ENCODE measurements around the gene MAN1A2. TPM values are rescaled to one million over a fixed set of nuclear protein-coding genes. Genes with fewer than 3 reads are reported as not detected.
"Not testable (repeated sequence)": the region's sequence is repeated elsewhere in the genome, so short reads cannot be mapped to it uniquely, and the experiment has no call there.

The MAN1A2 gene
- total and polyA plus RNA-seq, 5 donors from 2014 or later, result 27.2 to 113 (median 43.8) TPM

DNA sequence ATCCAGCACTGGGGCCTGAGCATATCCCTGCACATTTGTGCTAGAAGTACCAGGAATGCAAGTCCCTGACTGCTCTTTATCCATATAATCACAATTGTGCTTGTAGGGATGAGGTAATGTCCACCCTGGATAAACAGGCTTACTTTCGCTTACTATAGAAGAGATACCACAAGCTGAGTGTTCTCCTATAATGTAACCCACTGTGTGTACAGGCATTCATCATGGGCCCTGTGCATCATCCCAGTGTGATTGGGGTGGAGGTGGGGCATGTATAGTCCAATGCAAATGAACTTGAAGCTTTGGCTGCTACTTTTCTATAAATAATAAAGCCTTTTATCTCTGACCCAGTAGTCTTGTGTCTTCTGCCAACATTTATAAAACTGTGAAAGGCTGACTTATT lies 69.3 kb downstream of the MAN1A2 start:
- no peaks in the 10 kb centered on the region for H3K27me3 ChIP-seq (ENCODE audit: control insufficient read depth, insufficient read depth, low read length)
- no peaks in the 10 kb centered on the region for H3K4me1 ChIP-seq (ENCODE audit: control insufficient read depth, insufficient read depth, low read length, poor library complexity, severe bottlenecking)
- no peaks in the 10 kb centered on the region for H3K9me3 Mint-ChIP-seq
- H3K36me3 Mint-ChIP-seq, result peaks cover 6% of the 10 kb centered on the region
- H3K9me3 ChIP-seq (ENCODE audit: control insufficient read depth in 2 of 2, low read length in 2 of 2), result no peaks in the 10 kb centered on the region
- DNase-seq, result no peak
- no peaks in the 10 kb centered on the region for H3K27me3 Mint-ChIP-seq
- no peaks in the 10 kb centered on the region for H3K36me3 ChIP-seq (ENCODE audit: control insufficient read depth, insufficient read depth, low read length)
- no peak overlapping the region for H3K4me3 ChIP-seq (ENCODE audit: low read depth, low read length)
- H3K27ac Mint-ChIP-seq, result no peak overlapping the region
- H3K27ac ChIP-seq (ENCODE audit: insufficient read depth, low read length, poor library complexity, severe bottlenecking), result no peak overlapping the region
- peaks cover 11 to 38% (median 30%) of the 10 kb centered on the region in 4 donors for H3K4me1 Mint-ChIP-seq
- ATAC-seq (ENCODE audit: low read depth in 2 of 2), result no peak
- no peak overlapping the region for H3K4me3 Mint-ChIP-seq

DNA sequence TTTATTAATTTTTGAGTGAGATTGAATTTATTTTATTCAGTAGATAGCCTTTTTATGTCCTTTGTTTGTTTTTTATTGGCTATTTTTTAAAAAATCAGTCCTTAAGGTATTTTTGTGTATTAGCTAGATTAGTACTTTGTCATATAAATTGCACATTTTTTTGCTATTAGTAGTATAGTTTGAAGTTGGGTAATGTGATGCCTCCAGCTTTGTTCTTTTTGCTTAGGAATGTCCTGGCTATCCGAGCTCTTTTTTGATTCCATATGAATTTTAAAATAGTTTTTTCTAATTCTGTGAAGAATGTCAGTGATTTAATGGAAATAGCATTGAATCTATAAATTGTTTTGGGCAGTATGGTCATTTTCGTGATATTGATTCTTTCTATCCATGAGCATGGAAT lies 80.4 kb downstream of the MAN1A2 start:
- Mint-ChIP-seq H3K4me1 (peaks cover 0 to 26% (median 10%) of the 10 kb centered on the region in 4 donors), H3K9me3 (peaks cover 3 to 16% (median 7%) of the 10 kb centered on the region in 7 donors), H3K27me3 (no peaks in the 10 kb centered on the region), H3K36me3 (peaks cover 58% of the 10 kb centered on the region), H3K27ac (no peak overlapping the region), H3K4me3 (no peak overlapping the region)
- Histone ChIP-seq H3K36me3 (ENCODE audit: control insufficient read depth, insufficient read depth, low read length) (peaks cover 51% of the 10 kb centered on the region), H3K4me3 (ENCODE audit: low read depth, low read length) (no peak overlapping the region), H3K27ac (ENCODE audit: insufficient read depth, low read length, poor library complexity, severe bottlenecking) (no peak overlapping the region), H3K9me3 (ENCODE audit: control insufficient read depth in 2 of 2, low read length in 2 of 2) (no peaks in the 10 kb centered on the region), H3K27me3 (ENCODE audit: control insufficient read depth, insufficient read depth, low read length) (no peaks in the 10 kb centered on the region), H3K4me1 (ENCODE audit: control insufficient read depth, insufficient read depth, low read length, poor library complexity, severe bottlenecking) (no peaks in the 10 kb centered on the region)
- no peak for ATAC-seq (ENCODE audit: low read depth in 2 of 2)
- no peak for DNase-seq

DNA sequence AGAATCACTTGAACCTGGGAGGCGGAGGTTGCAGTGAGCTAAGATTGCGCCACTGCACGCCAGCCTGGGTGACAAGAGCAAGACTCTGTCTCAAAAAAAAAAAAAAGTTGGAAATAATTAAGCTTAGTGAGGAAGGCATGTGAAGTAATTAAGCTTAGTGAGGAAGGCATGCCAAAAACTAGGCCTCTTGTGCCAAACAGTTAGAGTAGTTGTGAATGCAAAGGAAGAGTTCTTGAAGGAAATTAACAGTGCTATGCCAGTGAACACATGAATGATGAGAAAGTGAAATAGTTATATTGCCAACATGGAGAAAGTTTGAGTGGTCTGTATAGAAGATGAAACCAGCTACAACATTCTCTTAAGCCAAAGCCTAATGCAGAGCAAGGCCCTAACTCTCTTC lies 85.0 kb downstream of the MAN1A2 start:
- ATAC-seq (ENCODE audit: low read depth in 2 of 2) (no peak), DNase-seq (no peak)
- Mint-ChIP-seq H3K36me3 (peaks cover 64% of the 10 kb centered on the region), H3K27ac (no peak overlapping the region), H3K4me1 (peaks cover 5 to 35% (median 15%) of the 10 kb centered on the region in 4 donors), H3K9me3 (peaks cover 0 to 9% (median 4%) of the 10 kb centered on the region in 7 donors), H3K4me3 (no peak overlapping the region), H3K27me3 (no peaks in the 10 kb centered on the region)
- no peak overlapping the region for H3K4me3 ChIP-seq (ENCODE audit: low read depth, low read length)
- no peak overlapping the region for H3K27ac ChIP-seq (ENCODE audit: insufficient read depth, low read length, poor library complexity, severe bottlenecking)
- H3K36me3 ChIP-seq (ENCODE audit: control insufficient read depth, insufficient read depth, low read length), result peaks cover 45% of the 10 kb centered on the region
- no peaks in the 10 kb centered on the region for H3K4me1 ChIP-seq (ENCODE audit: control insufficient read depth, insufficient read depth, low read length, poor library complexity, severe bottlenecking)
- H3K27me3 ChIP-seq (ENCODE audit: control insufficient read depth, insufficient read depth, low read length), result no peaks in the 10 kb centered on the region
- no peaks in the 10 kb centered on the region for H3K9me3 ChIP-seq (ENCODE audit: control insufficient read depth in 2 of 2, low read length in 2 of 2)

DNA sequence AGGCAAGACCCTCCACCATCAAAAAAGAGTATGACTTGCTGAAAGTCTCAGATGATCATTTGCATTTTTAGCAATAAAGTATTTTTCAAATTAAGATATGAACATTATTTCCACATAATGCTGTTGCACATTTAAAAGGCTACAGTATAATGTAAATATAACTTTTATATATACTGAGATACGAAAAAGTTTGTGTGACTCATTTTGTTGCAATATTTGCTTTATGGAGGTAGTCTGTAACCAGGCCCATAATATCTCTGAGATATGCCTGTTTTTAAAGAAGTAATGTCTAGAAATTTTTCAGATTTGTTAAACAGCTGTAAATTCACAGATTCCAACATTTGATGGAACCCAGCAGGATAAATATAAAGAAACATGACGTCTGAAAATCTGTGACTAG lies 86.7 kb downstream of the MAN1A2 start:
- H3K4me3 Mint-ChIP-seq, result no peak overlapping the region

DNA sequence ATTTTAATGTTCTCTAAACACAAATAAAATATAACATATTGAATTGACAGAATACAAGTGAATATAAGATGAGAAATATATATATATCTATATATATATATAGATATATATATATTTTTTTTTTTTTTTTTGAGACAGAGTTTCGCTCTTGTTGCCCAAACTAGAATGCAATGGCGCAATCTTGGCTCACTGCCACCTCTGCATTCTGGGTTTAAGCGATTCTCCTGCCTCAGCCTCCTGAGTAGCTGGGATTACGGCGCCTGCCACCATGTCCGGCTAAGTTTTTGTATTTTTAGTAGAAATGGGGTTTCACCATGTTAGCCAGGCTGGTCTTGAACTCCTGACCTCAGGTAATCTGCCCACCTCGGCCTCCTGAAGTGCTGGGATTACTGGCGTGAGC lies 91.2 kb downstream of the MAN1A2 start:
- not testable (repeated sequence) for H3K27me3 ChIP-seq (ENCODE audit: control insufficient read depth, insufficient read depth, low read length); ATAC-seq (ENCODE audit: low read depth in 2 of 2); H3K36me3 ChIP-seq (ENCODE audit: control insufficient read depth, insufficient read depth, low read length); H3K9me3 ChIP-seq (ENCODE audit: control insufficient read depth in 2 of 2, low read length in 2 of 2); H3K27ac ChIP-seq (ENCODE audit: insufficient read depth, low read length, poor library complexity, severe bottlenecking); H3K4me3 ChIP-seq (ENCODE audit: low read depth, low read length); H3K4me1 ChIP-seq (ENCODE audit: control insufficient read depth, insufficient read depth, low read length, poor library complexity, severe bottlenecking); H3K27ac Mint-ChIP-seq; H3K27me3 Mint-ChIP-seq; H3K9me3 Mint-ChIP-seq; DNase-seq; H3K4me3 Mint-ChIP-seq
- Mint-ChIP-seq H3K36me3 (peaks cover 46% of the 10 kb centered on the region), H3K4me1 (peaks cover 5 to 13% (median 8%) of the 10 kb centered on the region in 4 donors)

More for the DNA sequence above, 86.7 kb downstream of the MAN1A2 start:
- Histone ChIP-seq H3K27ac (ENCODE audit: insufficient read depth, low read length, poor library complexity, severe bottlenecking) (no peak overlapping the region), H3K4me3 (ENCODE audit: low read depth, low read length) (no peak overlapping the region), H3K36me3 (ENCODE audit: control insufficient read depth, insufficient read depth, low read length) (peaks cover 36% of the 10 kb centered on the region), H3K27me3 (ENCODE audit: control insufficient read depth, insufficient read depth, low read length) (no peaks in the 10 kb centered on the region), H3K4me1 (ENCODE audit: control insufficient read depth, insufficient read depth, low read length, poor library complexity, severe bottlenecking) (no peaks in the 10 kb centered on the region), H3K9me3 (ENCODE audit: control insufficient read depth in 2 of 2, low read length in 2 of 2) (no peaks in the 10 kb centered on the region)
- no peak for ATAC-seq (ENCODE audit: low read depth in 2 of 2)
- peaks cover 64% of the 10 kb centered on the region for H3K36me3 Mint-ChIP-seq
- H3K4me1 Mint-ChIP-seq, result peaks cover 5 to 26% (median 14%) of the 10 kb centered on the region in 4 donors
- H3K27ac Mint-ChIP-seq, result no peak overlapping the region
- peaks cover 0 to 6% (median 2%) of the 10 kb centered on the region in 7 donors for H3K9me3 Mint-ChIP-seq
- no peaks in the 10 kb centered on the region for H3K27me3 Mint-ChIP-seq
- no peak for DNase-seq

DNA sequence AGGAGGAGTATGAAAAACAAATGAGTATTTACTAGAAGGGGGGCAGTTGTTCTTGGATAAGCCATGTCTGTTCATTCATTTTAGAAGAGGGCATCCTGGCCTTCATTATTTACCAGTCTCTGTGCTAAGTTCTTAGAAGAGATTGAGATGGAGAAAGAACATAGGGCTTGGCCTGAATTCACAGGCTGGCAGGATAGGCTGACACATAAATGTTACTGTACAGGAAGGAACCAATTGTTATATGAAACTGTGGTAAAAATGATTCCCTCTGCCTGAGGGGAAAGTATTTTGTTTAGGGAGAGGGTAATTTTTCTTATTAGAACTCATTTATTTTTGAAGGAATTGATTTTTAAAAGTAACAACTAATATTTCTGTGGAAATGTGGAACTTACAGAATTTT lies 99.5 kb downstream of the MAN1A2 start:
- no peaks in the 10 kb centered on the region for H3K9me3 Mint-ChIP-seq
- ATAC-seq (ENCODE audit: low read depth in 2 of 2) (no peak), DNase-seq (no peak)
- no peaks in the 10 kb centered on the region for H3K9me3 ChIP-seq (ENCODE audit: control insufficient read depth in 2 of 2, low read length in 2 of 2)
- H3K27me3 ChIP-seq (ENCODE audit: control insufficient read depth, insufficient read depth, low read length), result no peaks in the 10 kb centered on the region
- H3K4me1 ChIP-seq (ENCODE audit: control insufficient read depth, insufficient read depth, low read length, poor library complexity, severe bottlenecking), result no peaks in the 10 kb centered on the region
- H3K4me3 Mint-ChIP-seq, result no peak overlapping the region
- H3K36me3 ChIP-seq (ENCODE audit: control insufficient read depth, insufficient read depth, low read length), result peaks cover 40% of the 10 kb centered on the region
- H3K27ac Mint-ChIP-seq, result no peak overlapping the region
- no peak overlapping the region for H3K27ac ChIP-seq (ENCODE audit: insufficient read depth, low read length, poor library complexity, severe bottlenecking)
- H3K4me1 Mint-ChIP-seq, result peaks cover 0 to 15% (median 3%) of the 10 kb centered on the region in 4 donors
- no peaks in the 10 kb centered on the region for H3K27me3 Mint-ChIP-seq
- peaks cover 49% of the 10 kb centered on the region for H3K36me3 Mint-ChIP-seq
- no peak overlapping the region for H3K4me3 ChIP-seq (ENCODE audit: low read depth, low read length)

DNA sequence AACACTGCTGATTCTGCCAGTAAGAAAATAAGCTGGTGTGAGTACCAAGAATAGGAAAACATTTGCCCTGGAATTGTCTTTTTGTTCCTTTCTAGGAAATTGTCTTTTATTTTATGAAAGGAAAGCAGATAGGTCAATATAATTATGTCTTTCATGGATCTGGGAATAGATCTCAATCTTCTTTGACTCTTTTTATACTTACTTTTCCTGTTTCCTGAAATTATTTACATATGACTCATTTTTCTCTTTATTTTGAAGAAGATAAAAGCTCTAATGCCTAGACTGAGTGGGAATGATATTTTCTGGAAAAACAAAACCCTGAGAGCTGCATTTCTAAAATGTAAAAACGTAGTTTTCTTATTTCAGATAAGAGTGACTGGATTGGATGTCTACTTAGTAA lies 100.1 kb downstream of the MAN1A2 start:
- Mint-ChIP-seq H3K9me3 (no peaks in the 10 kb centered on the region), H3K4me3 (no peak overlapping the region), H3K4me1 (peaks cover 0 to 15% (median 3%) of the 10 kb centered on the region in 4 donors), H3K36me3 (peaks cover 49% of the 10 kb centered on the region), H3K27me3 (no peaks in the 10 kb centered on the region), H3K27ac (no peak overlapping the region)
- Histone ChIP-seq H3K27me3 (ENCODE audit: control insufficient read depth, insufficient read depth, low read length) (no peaks in the 10 kb centered on the region), H3K27ac (ENCODE audit: insufficient read depth, low read length, poor library complexity, severe bottlenecking) (no peak overlapping the region), H3K4me1 (ENCODE audit: control insufficient read depth, insufficient read depth, low read length, poor library complexity, severe bottlenecking) (no peaks in the 10 kb centered on the region), H3K4me3 (ENCODE audit: low read depth, low read length) (no peak overlapping the region), H3K9me3 (ENCODE audit: control insufficient read depth in 2 of 2, low read length in 2 of 2) (no peaks in the 10 kb centered on the region), H3K36me3 (ENCODE audit: control insufficient read depth, insufficient read depth, low read length) (peaks cover 42% of the 10 kb centered on the region)
- no peak for ATAC-seq (ENCODE audit: low read depth in 2 of 2)
- no peak for DNase-seq

DNA sequence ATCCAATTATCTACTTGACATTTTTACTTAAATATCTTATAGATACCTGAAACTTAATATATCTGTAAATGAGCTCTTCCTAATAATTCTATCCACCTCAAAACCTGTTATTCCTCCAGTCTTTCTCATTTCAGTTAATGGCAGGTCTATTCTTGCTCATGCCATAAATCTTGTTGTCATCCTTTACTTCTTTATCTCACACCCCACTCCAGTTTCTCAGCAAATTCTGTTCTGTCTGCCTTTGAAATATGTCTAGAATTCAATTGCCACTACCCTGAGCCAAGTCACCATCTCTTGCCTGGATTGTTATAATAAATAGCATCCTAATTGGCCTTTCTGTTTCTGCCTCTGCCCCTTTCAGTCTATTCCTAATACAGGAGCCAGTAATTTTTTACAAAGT lies 105.8 kb downstream of the MAN1A2 start:
- Mint-ChIP-seq H3K27me3 (no peaks in the 10 kb centered on the region), H3K9me3 (peaks cover 0 to 5% (median 0%) of the 10 kb centered on the region in 7 donors), H3K4me1 (peaks cover 0 to 12% (median 2%) of the 10 kb centered on the region in 4 donors), H3K4me3 (no peak overlapping the region), H3K27ac (no peak overlapping the region), H3K36me3 (peaks cover 48% of the 10 kb centered on the region)
- Histone ChIP-seq H3K9me3 (ENCODE audit: control insufficient read depth in 2 of 2, low read length in 2 of 2) (no peaks in the 10 kb centered on the region), H3K4me1 (ENCODE audit: control insufficient read depth, insufficient read depth, low read length, poor library complexity, severe bottlenecking) (no peaks in the 10 kb centered on the region), H3K27ac (ENCODE audit: insufficient read depth, low read length, poor library complexity, severe bottlenecking) (no peak overlapping the region), H3K4me3 (ENCODE audit: low read depth, low read length) (no peak overlapping the region), H3K27me3 (ENCODE audit: control insufficient read depth, insufficient read depth, low read length) (no peaks in the 10 kb centered on the region), H3K36me3 (ENCODE audit: control insufficient read depth, insufficient read depth, low read length) (peaks cover 27% of the 10 kb centered on the region)
- DNase-seq (no peak), ATAC-seq (ENCODE audit: low read depth in 2 of 2) (no peak)

All from CD4-positive, CD25-positive, alpha-beta regulatory T cell (primary cell).